SK-N-MC (cell line): Measurements from ENCODE around the gene NUP50.

Experiments
- EZH2 ChIP-seq: fragments of 200-600 bp; sonication (generic); IDR thresholded peaks from one replicate; pipeline ENCODE4 v1.6.1; 2017; ENCODE audit warnings: antibody characterized with exemption
- FOXP2 ChIP-seq: optimal IDR thresholded peaks from 2 replicates; pipeline ENCODE3; 2011; ENCODE audit warnings: mild to moderate bottlenecking, moderate library complexity; ENCODE audit not compliant: insufficient read depth; ENCODE audit errors: extremely low read length, control extremely low read depth
- POLR2AphosphoS5 ChIP-seq: IDR thresholded peaks from 2 replicates; pipeline ENCODE4 v1.6.1; 2012; ENCODE audit warnings: mild to moderate bottlenecking, low read depth, low read length, borderline replicate concordance

- TF ChIP-seq POLR2AphosphoS5 (no peak), EZH2 (no peak), FOXP2 (no peak)
Observed at GRCh38 chr22:45204241-45204640, 40.5 kb downstream of the NUP50 start.
